Measurements from ENCODE around the gene CTNNBL1. TPM values are rescaled to one million over a fixed set of nuclear protein-coding genes. Genes with fewer than 3 reads are reported as not detected.

CTNNBL1 gene
- polyA plus RNA-seq, 1 of the 3 experiments (the other 2 are of a cell fraction): 29.5 TPM

DNA sequence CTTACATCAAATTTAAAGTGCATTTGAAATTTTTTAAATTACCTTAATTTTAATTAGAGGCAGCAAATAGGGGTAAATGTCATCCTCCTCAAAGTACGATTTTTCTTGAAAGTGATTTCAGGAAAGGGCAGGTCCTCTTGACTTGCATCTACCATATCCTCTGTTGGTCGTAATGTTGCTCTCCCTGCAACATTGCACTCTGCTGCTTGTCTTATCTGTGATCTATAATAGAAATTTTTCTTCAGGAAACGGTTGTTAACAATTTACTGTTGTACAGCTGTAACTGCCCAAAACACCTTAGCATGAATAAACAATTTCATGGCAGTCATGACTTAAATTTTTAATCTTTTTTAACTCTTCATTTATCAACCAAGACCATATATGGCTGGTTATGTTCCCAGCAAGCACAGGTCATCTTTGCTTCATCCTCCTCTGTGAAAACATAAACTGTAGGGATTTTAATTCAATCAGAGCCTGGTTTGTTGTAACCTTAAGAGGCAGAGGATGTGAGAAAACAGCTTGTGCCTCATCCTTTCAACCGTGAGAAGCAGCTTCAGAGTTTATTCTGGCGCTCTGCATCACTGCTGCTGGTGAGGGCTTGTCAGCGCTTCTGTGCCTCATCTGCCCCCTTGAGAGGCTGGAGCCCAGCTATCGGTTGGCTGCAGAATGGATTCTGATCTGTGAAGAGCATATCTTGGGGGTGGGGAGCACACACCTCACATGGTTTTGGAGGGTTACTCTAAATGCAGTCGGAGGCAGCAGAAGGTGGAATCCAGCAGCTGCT is 56.0 kb downstream of the CTNNBL1 start:
- H3K9ac ChIP-seq: no peak overlapping the region
- no peaks in the 10 kb centered on the region; the same call in 1 of the 2 replicates for H3K79me2 ChIP-seq (ENCODE audit: insufficient read depth)
- no peaks in the 10 kb centered on the region for H3K9me3 ChIP-seq
- CTCF ChIA-PET: interaction anchor here (1.2 to 2.9 kb wide), 3 partner anchors 19 to 185 kb away, joined by 3 to 14 read pairs (median 3); no protein-coding TSS in a partner anchor
- no peaks in the 10 kb centered on the region for H3K27me3 ChIP-seq (ENCODE audit: insufficient read depth)
- H3K36me3 ChIP-seq (replicated peaks in 1 of 2; ENCODE audit: control insufficient read depth in 1 of 2, insufficient read depth in 2 of 2, low read length in 1 of 2): peaks cover 13 to 29% of the 10 kb centered on the region in 2 experiments
- no peak overlapping the region for H3K4me2 ChIP-seq
- no peak overlapping the region for H3K4me3 ChIP-seq (ENCODE audit: low read depth in 2 of 2, low read length in 1 of 2)
- TF ChIP-seq, protein P1, sequence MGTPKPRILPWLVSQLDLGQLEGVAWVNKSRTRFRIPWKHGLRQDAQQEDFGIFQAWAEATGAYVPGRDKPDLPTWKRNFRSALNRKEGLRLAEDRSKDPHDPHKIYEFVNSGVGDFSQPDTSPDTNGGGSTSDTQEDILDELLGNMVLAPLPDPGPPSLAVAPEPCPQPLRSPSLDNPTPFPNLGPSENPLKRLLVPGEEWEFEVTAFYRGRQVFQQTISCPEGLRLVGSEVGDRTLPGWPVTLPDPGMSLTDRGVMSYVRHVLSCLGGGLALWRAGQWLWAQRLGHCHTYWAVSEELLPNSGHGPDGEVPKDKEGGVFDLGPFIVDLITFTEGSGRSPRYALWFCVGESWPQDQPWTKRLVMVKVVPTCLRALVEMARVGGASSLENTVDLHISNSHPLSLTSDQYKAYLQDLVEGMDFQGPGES (IDR thresholded peaks at IDR 0.05; ENCODE audit: low read depth, low read length): no peak
- peak; percentile 42; the same call in 1 of the 2 replicates for TF ChIP-seq GATA2 (CRISPR knock-in tag; IDR thresholded peaks at IDR 0.05)
- 91% methylated on average over 8 of the region's 8 CpGs for WGBS (ENCODE audit: low lambda C conversion rate)
- POLR2A ChIA-PET: no interaction called here
- DNase-seq: no peak
- no peak overlapping the region for H3K27ac ChIP-seq (ENCODE audit: low read depth in 2 of 2, low read length in 1 of 2)
- no peaks in the 10 kb centered on the region for H3K9me2 ChIP-seq
- H2AFZ ChIP-seq (ENCODE audit: low read depth): no peak overlapping the region
- peaks cover 0 to 3% of the 10 kb centered on the region in 2 experiments; a peak in 1 of 4 replicates for H3K4me1 ChIP-seq (ENCODE audit: control insufficient read depth in 1 of 2, insufficient read depth in 2 of 2, low read depth in 1 of 2, low read length in 1 of 2)
- no peaks in the 10 kb centered on the region for H3F3A ChIP-seq (replicated peaks; ENCODE audit: insufficient read depth)
- H4K20me1 ChIP-seq (ENCODE audit: insufficient read depth): 0 out of 2 replicates have a peak, but pooled peaks cover 4% of the 10 kb centered on the region

- Histone ChIP-seq H3K4me1 (ENCODE audit: control insufficient read depth in 1 of 2, insufficient read depth in 2 of 2, low read depth in 1 of 2, low read length in 1 of 2) (no peaks in the 10 kb centered on the region), H3K4me2 (no peak overlapping the region), H3K27me3 (ENCODE audit: insufficient read depth) (no peaks in the 10 kb centered on the region), H3K79me2 (ENCODE audit: insufficient read depth) (no peaks in the 10 kb centered on the region), H3K27ac (ENCODE audit: low read depth in 2 of 2, low read length in 1 of 2) (no peak overlapping the region), H4K20me1 (ENCODE audit: insufficient read depth) (no peaks in the 10 kb centered on the region), H3K9me3 (no peaks in the 10 kb centered on the region), H3K36me3 (replicated peaks in 1 of 2; ENCODE audit: control insufficient read depth in 1 of 2, insufficient read depth in 2 of 2, low read length in 1 of 2) (peaks cover 4 to 39% of the 10 kb centered on the region in 2 experiments), H3K9ac (no peak overlapping the region), H3K4me3 (ENCODE audit: low read depth in 2 of 2, low read length in 1 of 2) (no peak overlapping the region), H3F3A (replicated peaks; ENCODE audit: insufficient read depth) (no peaks in the 10 kb centered on the region), H3K9me2 (no peaks in the 10 kb centered on the region), H2AFZ (ENCODE audit: low read depth) (no peak overlapping the region)
- DNase-seq: peak; percentile 30
- peak; percentile 72 for TF ChIP-seq RAD21 (IDR thresholded peaks at IDR 0.05; ENCODE audit: low read length)
- no peak for TF ChIP-seq POLR2AphosphoS5 (IDR thresholded peaks at IDR 0.05; ENCODE audit: low read depth, low read length)
- TF ChIP-seq CHD2 (IDR thresholded peaks at IDR 0.05; ENCODE audit: low read length, partially characterized antibody): no peak
- no peak for TF ChIP-seq MEF2A (IDR thresholded peaks at IDR 0.05; ENCODE audit: borderline replicate concordance, low read depth)
- TF ChIP-seq, protein P1 (IDR thresholded peaks at IDR 0.05; ENCODE audit: low read depth, low read length): no peak
- TF ChIP-seq SMC3 (IDR thresholded peaks at IDR 0.05; ENCODE audit: low read depth, low read length): peak; percentile 56; the same call in 1 of the 2 replicates
- CTCF ChIA-PET: interaction anchor here (0.6 to 2.5 kb wide), 18 partner anchors 10 to 237 kb away, joined by 3 to 9 read pairs (median 4); no protein-coding TSS in a partner anchor
- POLR2A ChIA-PET: no interaction called here
- 82% methylated on average over 3 of the region's 3 CpGs for WGBS (ENCODE audit: low lambda C conversion rate)
These were observed 61.8 kb downstream of the CTNNBL1 start for GRCh38 chr20:37755665-37756064.

Data from SK-N-SH (cell line).